Activated CD8-positive, alpha-beta T cell treated with anti-CD3 and anti-CD28 coated beads for 36 hours (primary cell): ENCODE results near the gene CHSY3. TPM values are rescaled to one million over a fixed set of nuclear protein-coding genes. Genes with fewer than 3 reads are reported as not detected.

Experiments used
- ATAC-seq: fragments of 200-7000 bp; cut with Tn5 transposase; one replicate; pipeline ENCODE4 v1.10.0; 2021; ENCODE audit warnings: mild to moderate bottlenecking, moderate library complexity
- CTCF ChIA-PET: fragments of 350-600 bp; sonication (Branson Sonifier 250); formaldehyde crosslinking; loops from one replicate; lab custom pipeline; 2021; ENCODE audit warnings: antibody characterized with exemption; lab: Charles Lee
- POLR2A ChIA-PET: fragments of 350-600 bp; sonication (Branson Sonifier 250); formaldehyde crosslinking; loops from one replicate; lab custom pipeline; 2021; ENCODE audit warnings: antibody characterized with exemption; lab: Charles Lee
- DNase-seq: peaks from one replicate; pipeline ENCODE4 v3.0.0-alpha.2; 2020
- H3K27ac Mint-ChIP-seq: one replicate; pipeline ENCODE4 v1.8.0; 2021; ENCODE audit warnings: mild to moderate bottlenecking, mixed read lengths
- H3K27me3 Mint-ChIP-seq: one replicate; pipeline ENCODE4 v1.8.0; 2021; ENCODE audit warnings: mixed read lengths
- H3K36me3 Mint-ChIP-seq: one replicate; pipeline ENCODE4 v1.8.0; 2021; ENCODE audit warnings: low read depth, mixed read lengths
- H3K4me1 Mint-ChIP-seq: one replicate; pipeline ENCODE4 v1.8.0; 2021; ENCODE audit warnings: low read depth, mixed read lengths
- H3K4me3 Mint-ChIP-seq: one replicate; pipeline ENCODE4 v1.8.0; 2021; ENCODE audit warnings: mild to moderate bottlenecking, moderate library complexity, mixed read lengths
- H3K9me3 Mint-ChIP-seq: one replicate; pipeline ENCODE4 v1.8.0; 2021; ENCODE audit warnings: mixed read lengths
- intact Hi-C: fragments of 100-400 bp; cut with micrococcal nuclease; formaldehyde crosslinking; loops from one replicate; pipeline ENCODE4 v1.10.0; 2022
- total RNA-seq, 2 experiments: library from RNA; stranded (reverse); gene quantifications; one replicate each; pipeline ENCODE4 v1.2.3, GENCODE V29; 2021
- TF ChIP-seq, protein P1 (sequence below): fragments of 200-600 bp; IDR thresholded peaks from one replicate; pipeline ENCODE4 v1.8.0; 2022; ENCODE audit warnings: antibody characterized with exemption, mild to moderate bottlenecking

CHSY3 gene
- total RNA-seq, 2 experiments from 2014 or later = not detected

DNA sequence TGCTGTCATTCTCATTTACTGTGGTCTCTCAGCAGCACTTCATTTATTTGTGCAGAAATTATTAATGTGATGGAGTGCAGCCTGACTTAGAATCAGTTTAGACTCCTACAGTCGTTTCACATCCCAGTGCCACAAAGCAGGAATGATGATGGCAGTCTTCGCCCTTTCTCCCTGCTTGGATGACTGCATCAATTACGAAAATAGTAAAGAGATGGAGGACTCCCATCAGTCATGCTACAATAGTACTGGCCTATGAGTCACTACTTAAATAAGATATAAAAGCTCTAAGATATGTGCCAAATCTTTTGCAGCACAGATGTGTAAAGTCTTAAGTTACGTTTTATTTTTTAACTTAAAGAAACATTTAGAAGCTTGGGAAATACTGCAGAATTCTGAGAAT, 263.9 kb downstream of the CHSY3 start:
- Mint-ChIP-seq H3K4me1 (no peaks in the 10 kb centered on the region), H3K36me3 (no peaks in the 10 kb centered on the region), H3K27ac (no peak overlapping the region), H3K4me3 (no peak overlapping the region), H3K9me3 (no peaks in the 10 kb centered on the region), H3K27me3 (no peaks in the 10 kb centered on the region)
- intact Hi-C loops = no loop called here
- ATAC-seq = no peak
- CTCF ChIA-PET = no interaction called here
- POLR2A ChIA-PET = interaction anchor here (0.6 kb wide), 1 partner anchor 44 kb away, joined by 4 read pairs; no protein-coding TSS in a partner anchor
- DNase-seq = no peak
- TF ChIP-seq, protein P1, sequence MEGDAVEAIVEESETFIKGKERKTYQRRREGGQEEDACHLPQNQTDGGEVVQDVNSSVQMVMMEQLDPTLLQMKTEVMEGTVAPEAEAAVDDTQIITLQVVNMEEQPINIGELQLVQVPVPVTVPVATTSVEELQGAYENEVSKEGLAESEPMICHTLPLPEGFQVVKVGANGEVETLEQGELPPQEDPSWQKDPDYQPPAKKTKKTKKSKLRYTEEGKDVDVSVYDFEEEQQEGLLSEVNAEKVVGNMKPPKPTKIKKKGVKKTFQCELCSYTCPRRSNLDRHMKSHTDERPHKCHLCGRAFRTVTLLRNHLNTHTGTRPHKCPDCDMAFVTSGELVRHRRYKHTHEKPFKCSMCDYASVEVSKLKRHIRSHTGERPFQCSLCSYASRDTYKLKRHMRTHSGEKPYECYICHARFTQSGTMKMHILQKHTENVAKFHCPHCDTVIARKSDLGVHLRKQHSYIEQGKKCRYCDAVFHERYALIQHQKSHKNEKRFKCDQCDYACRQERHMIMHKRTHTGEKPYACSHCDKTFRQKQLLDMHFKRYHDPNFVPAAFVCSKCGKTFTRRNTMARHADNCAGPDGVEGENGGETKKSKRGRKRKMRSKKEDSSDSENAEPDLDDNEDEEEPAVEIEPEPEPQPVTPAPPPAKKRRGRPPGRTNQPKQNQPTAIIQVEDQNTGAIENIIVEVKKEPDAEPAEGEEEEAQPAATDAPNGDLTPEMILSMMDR = no peak

- H3K36me3 Mint-ChIP-seq = no peaks in the 10 kb centered on the region
- DNase-seq (no peak), ATAC-seq (no peak)
- ChIA-PET CTCF (no interaction called here), POLR2A (no interaction called here)
- no peak overlapping the region for H3K27ac Mint-ChIP-seq
- TF ChIP-seq, protein P1 = no peak
- no peak overlapping the region for H3K4me3 Mint-ChIP-seq
- intact Hi-C loops = no loop called here
- H3K27me3 Mint-ChIP-seq = no peaks in the 10 kb centered on the region
- peaks cover 5% of the 10 kb centered on the region for H3K9me3 Mint-ChIP-seq
- H3K4me1 Mint-ChIP-seq = no peaks in the 10 kb centered on the region
Observed at GRCh38 chr5:130171699-130172098, 267.4 kb downstream of the CHSY3 start.

DNA sequence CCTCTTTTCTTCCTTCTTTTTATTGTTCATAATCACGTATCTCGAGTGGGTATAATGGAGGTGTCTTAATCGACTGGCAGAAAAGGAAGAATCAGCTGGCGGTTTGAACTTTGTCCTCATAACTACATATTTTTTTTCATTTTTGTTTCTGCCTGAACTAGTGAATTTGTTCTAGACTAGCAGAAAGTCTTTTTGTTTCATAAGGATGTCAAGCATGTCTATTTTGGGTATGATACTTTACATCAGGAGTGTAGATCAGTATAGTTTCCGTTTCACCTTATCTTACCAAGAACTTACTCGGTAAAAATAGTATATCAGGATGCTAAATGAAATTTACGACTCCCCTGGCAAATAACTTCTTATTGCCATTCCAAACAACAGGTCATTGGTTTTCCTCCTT, 278.9 kb downstream of the CHSY3 start:
- Mint-ChIP-seq H3K4me1 (no peaks in the 10 kb centered on the region), H3K27me3 (peaks cover 7% of the 10 kb centered on the region)
- TF ChIP-seq, protein P1 = no peak

DNA sequence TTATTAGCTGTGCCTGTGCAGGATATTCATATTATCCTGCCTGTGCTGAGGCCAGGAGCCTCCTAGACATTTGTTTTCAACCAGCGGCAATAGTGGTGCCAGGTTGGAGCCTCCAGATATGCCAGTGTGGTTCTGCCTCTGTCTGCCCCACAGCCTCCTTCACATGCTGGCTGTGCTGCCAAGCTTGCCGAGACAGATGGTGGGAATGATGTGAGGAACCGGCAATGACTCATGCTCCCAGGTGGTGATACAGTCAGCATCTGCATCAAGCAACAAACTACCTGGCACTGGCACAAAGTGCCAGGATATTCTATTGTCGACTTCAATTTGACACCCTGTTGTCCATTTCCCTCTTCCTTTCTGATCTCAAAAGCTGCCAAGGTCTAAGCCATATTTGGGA, 285.7 kb downstream of the CHSY3 start:
- H3K9me3 Mint-ChIP-seq = no peaks in the 10 kb centered on the region
- H3K27ac Mint-ChIP-seq = no peak overlapping the region
- TF ChIP-seq, protein P1 = no peak
- ChIA-PET POLR2A (no interaction called here), CTCF (no interaction called here)
- no peaks in the 10 kb centered on the region for H3K36me3 Mint-ChIP-seq
- intact Hi-C loops = no loop called here
- no peaks in the 10 kb centered on the region for H3K4me1 Mint-ChIP-seq
- no peak overlapping the region for H3K4me3 Mint-ChIP-seq
- no peak for ATAC-seq
- DNase-seq = no peak
- H3K27me3 Mint-ChIP-seq = no peaks in the 10 kb centered on the region

More for the DNA sequence above, 278.9 kb downstream of the CHSY3 start:
- H3K36me3 Mint-ChIP-seq = no peaks in the 10 kb centered on the region
- ChIA-PET CTCF (no interaction called here), POLR2A (no interaction called here)
- no peak overlapping the region for H3K27ac Mint-ChIP-seq
- H3K9me3 Mint-ChIP-seq = no peaks in the 10 kb centered on the region
- ATAC-seq (no peak), DNase-seq (no peak)
- intact Hi-C loops = no loop called here
- H3K4me3 Mint-ChIP-seq = no peak overlapping the region

DNA sequence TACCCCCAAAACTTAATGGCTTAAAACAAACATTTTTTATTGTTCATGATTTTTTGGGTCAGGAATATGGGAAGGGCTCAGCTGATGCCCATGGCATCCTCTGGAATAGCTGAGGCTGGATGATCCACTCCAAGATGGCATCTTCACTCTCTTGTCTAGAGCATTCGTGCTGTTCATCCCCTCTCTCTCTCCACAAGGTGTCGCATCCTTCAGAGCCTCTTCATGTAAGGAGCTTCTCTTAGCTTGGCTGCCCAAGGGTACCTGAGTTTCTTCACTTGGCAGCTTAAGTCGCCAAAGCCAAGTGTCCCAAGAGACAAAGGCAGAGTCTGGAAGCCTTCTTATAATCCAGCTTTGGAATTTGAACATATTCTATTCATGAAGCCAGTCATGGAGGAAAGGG, 294.7 kb downstream of the CHSY3 start:
- POLR2A ChIA-PET = no interaction called here
- CTCF ChIA-PET = no interaction called here
- Mint-ChIP-seq H3K9me3 (no peaks in the 10 kb centered on the region), H3K27me3 (no peaks in the 10 kb centered on the region), H3K4me3 (no peak overlapping the region), H3K4me1 (no peaks in the 10 kb centered on the region), H3K36me3 (no peaks in the 10 kb centered on the region), H3K27ac (no peak overlapping the region)
- TF ChIP-seq, protein P1 = no peak
- intact Hi-C loops = no loop called here
- DNase-seq = no peak
- no peak for ATAC-seq
